ENCODE results near the gene DSCAML1.

DSCAML1 gene

DNA sequence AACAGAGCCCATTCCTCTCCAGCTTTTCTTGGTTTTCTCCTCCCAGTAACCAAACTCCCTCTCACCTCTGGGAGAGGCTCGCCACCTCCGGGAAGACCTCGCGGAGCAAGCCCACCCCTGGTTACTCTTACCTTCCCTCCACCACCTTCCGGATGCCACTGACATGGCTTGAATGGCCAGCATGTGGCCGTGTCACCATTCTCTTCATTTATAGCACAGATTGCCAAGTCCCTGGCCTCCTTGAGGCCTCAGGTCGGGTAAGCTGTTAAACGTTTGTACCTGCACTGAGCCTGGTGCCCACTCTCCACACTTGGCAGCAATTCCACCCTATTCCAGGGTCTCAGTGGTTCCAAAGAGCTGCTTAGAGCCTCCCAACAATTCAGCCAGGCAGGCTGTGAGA lies 35.5 kb upstream of the DSCAML1 start:
- no peak for FAIRE-seq

DNA sequence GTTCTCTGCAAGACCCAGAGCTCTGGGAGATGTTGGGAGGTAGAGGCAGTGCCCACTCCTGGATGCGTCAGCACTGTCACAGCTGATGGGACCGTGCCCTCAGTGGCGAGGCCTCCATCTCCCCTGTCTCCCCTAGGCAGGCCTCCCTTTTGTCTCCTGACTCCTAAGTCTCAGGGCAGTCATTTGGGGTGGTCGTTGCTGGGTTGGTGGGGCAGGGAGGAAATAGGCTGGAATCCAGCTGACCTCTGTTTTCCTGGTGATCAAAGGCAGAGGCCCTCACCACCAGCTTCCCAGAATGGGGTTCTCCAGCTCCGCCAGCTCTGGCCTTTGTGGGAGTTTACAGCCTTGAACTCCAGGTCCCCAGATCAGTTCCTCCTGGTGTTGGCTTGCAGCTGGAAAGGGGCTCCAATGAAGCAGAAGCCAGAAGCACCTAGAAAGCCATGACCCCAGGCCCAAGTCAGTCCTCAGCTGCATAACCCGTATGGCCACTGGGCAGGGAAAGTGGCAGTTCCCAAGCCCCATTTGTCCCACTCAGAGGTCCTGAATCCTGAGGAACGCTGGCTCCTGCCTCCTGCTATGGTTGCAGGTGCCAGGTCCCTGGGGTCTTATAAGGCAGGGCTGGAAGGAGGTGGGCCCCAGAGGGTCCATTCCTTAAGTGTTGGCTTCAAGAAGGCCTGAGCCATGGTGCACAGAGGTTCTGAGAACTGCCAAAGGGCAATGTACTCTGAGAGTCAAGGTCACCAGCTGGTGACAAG lies 34.8 kb upstream of the DSCAML1 start:
- FAIRE-seq, result no peak

DNA sequence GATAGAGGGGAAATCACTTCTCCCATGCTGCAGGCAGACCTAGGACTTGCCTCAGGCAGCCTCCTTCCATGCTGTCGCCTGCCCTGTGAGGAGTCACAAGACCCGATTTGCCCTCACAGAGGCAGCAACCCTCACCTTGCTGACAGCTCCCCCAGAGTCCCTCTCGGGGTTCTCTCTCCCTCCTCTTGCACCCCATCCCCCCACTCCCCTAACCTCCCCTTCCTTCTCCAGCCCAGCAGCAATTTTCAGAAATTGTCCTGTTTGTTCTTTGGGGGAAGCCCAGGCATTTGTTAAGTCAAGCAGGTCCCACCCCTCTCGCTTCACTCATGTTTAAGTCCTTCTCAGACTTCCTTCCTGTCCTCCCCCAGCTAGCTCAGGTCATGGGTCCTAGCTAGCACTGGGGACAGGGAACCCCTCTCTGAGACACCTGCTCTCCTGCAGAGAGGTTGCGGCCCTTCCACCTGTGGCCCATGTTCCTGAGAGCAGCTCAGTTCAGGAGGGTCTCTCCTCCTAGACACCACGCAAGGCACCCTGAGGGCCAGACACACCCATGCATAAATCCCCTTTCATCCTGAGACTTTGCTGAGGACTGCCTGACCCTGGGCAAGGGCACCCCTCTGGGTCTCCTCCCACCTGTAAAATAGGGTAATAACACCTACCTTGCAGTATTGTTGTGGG lies 33.8 kb upstream of the DSCAML1 start:
- FAIRE-seq, result no peak

DNA sequence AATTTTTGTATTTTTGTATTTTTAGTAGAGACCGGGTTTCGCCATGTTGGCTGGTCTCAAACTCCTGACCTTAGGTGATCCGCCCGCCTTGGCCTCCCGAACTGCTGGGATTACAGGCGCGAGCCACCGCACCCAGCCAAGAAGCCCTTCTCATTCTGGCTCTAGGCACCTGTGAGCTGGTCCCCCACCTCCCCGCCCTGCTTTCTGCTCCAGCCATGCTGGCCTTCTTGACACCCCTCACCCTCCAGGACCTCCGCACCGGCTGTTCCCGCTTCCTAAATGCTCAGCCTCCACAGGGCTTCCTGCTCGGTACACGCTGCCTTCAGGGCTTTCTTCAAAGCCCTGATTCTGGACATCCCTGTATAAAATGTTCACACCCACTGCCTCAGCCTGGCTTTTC lies 33.1 kb upstream of the DSCAML1 start:
- FAIRE-seq, result no peak

DNA sequence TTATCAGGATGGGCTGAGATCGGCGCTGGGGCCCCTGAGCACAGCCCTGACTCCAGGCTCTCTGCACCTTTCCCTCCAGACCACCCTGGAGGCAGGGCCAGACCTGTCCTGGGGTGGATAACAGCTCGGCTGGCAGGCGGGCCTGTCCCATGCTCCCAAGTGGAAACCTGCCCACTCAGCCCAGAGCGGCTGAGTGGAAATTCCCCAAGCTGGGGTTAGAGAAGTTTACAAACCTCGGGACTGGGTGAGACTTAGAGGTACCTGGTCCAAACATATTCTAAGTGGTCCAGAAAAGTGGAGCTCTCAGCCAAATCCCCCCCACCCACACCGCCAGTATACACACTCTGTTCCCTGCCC lies 32.3 kb upstream of the DSCAML1 start:
- no peak for FAIRE-seq

DNA sequence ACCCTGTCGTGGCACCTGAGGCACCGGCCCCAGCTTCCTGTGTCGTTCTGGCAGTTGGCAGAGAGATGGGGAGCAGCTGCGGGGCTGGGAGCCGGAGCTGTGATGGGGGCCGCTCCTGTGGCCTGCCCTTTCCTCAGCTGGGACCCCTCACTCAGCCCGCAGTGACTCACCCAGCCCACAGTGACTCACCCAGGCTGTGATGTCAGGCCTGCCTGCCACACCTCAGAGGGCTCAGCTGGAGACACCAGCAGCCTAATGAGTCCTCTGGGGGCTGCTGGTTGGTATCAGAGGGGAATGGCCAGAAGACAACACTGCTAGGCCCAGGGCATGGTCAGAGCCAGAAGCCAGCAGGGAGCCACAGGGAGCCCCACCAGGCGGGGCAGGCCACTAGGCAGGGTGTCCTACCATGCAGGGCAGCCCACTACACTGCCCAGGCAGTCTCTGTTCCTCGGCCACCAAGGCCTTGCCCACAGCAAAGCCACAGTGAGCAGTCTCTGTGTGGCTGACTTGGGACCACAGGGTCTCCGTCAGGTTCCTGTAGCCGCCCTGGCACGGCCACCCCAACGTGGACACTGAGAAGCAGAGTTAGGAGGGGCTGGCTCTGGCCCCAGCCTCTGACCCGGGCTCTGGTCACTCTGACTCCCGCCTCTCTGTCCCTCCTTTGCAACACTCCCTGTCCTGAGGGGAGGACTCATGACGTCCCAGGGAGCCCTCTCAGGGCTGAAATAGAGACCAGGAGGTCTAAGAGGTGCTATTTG lies 31.8 kb upstream of the DSCAML1 start:
- no peak for FAIRE-seq

DNA sequence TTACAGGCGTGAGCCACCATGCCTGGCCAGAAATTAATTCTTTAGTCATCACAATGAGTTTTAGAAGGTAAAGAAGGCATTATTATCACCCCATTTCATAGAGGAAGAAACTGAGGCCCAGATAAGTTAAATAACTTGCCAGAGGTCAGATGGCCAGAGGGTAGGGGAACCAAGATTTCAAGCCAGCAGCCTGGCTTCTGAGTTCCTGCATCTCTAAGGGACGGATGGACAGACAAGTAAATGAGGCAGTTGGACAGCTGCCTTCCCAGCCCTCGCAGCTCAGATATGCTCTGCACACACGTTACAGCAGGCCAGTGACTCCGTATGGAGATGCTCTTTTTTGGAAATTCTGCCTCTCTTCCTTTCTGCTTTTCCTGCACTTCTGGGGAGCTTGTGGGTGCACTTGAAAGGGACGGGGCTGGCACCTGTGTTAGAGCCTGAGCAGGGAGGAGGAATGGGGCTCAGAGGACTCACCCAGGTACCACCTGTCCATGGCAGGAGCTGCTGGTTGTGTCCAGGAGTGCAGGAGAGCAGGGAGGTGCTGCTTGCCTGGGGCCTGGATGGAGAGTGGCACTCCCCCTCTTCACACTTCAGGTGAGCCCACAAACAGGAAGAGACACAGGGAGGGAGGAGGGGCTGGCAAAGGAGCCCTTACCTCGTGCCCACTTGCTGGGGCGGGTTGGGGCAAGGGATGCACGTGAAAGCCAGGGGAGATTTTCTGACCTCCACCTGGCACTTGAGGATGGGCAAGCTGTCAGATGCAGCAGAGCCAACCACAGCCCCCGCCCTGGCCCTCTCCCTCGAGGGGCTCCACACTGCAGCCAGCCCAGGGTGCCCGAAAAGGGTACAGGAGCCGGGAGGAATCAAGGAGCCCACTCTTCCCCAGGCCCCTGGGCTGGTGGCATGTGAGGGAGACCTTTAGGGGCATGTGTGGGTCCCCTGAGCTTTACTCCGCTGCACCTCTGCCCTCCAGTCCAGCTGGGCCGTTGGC lies 30.8 kb upstream of the DSCAML1 start:
- no peak for FAIRE-seq

DNA sequence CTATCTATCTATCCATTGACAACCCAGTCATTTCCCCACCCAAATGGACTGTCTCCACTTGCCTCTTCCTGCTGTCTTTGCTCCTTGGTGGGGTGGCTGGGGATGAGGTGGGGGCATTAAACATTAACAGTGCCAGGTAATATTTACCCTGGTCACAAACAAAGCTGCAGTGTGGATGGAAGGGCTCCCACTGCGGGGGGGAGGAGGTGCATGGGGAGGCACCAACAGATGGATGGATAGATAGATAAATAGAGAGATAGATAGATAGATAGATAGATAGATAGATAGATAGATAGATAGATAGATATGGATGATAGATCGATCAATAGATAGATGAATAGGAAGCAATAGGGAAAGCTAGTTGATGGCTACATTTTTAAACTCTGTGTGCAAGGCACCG lies 29.8 kb upstream of the DSCAML1 start:
- no peak for FAIRE-seq

DNA sequence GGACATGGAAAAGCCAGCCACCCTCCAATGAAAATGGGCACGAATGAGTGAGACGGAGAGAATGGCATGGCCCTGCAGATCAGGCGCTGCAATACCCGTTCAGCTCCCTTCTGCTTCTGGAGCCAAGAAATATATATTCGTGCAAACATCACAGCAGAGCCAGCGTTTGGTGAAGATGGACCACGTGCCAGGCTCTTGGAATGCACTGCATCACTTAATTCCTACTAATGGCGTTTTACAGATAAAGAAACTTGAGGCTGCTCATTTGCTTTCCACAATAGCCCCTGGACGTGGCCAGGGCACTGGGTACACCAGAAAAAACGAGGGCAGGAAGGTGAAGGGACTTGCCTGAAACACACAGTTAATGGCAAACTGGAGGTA lies 29.2 kb upstream of the DSCAML1 start:
- FAIRE-seq, result no peak

DNA sequence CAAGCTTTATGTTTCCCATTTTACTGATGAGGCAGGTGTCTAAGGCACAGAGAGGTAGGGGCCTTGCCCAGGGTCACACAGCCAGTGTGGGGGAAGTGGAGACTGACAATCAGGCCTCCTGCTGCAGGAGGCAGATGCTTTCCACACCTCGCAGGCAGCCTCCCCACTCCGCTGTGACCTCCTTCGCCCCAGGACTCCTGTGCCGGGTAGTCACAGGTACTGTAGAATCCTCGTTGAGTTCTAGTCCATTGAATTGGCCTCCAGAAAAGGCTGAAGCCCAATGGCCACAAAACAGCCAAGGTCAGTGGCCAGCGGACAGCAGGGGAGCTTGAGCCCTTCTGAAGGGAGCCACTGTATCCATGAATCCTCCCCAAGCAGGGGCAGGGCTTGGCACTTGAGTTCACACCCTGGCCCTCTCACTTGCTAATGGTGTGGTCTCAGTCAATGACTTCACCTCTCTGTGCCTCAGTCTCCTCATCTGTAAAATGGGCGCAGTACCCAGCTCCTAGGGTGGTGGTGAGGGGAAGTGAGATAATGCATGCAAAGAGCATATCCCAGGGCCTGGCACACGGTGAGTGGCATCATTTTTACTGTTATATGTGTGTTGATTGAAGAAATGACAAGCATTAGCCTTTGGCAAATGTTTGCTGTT lies 28.6 kb upstream of the DSCAML1 start:
- no peak for FAIRE-seq

DNA sequence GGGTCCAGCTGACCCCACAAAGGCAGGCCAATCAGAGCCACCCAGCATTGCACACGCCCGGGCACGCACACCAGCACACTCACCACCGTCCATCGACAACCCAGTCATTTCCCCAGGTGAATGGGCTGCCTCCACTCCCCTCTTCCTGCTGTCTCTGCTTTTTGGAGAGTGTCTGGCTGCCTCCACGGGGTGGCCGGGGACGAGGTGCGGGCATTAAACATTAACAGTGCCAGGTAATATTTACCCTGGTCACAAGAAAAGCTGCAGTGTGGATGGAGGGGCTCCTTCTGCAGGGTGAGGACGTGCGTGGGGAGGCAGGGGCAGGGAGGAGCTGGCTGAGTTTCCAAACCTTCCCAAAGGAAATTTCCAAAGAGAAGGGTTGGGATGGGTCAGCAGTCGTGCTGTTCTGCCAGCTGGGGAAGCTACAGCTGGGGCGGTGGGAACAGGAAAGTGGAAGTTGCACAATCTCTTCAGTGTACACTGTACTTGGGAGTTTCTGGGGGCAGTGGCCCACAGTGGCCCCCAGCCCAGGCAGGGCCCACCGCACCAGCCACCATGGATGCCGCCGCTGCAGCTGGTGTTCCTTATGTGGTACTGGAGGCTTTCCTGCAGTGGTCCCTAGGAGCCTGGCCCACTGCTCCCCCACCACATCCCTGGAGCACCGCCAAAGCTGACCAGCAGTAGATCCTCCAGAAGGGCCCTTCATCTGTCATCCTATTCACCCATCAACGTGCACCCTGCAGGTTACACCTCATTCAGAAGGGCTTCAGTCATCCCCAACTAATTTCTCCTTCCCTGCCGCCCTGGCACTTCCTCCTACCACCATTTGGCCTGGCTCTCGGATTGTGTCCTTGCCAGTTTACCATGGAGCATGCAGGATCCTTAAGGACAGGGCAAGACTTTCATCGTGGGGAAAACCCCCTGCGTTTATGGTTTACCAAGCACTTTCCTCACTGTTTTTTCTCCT lies 27.8 kb upstream of the DSCAML1 start, which contains the start of gene FXYD2:
Gene FXYD2 (minus strand): TSS at position 174 of the 967 bp plus-strand sequence. CDS start 66 bp downstream, at position 108.
- FAIRE-seq, result no peak

DNA sequence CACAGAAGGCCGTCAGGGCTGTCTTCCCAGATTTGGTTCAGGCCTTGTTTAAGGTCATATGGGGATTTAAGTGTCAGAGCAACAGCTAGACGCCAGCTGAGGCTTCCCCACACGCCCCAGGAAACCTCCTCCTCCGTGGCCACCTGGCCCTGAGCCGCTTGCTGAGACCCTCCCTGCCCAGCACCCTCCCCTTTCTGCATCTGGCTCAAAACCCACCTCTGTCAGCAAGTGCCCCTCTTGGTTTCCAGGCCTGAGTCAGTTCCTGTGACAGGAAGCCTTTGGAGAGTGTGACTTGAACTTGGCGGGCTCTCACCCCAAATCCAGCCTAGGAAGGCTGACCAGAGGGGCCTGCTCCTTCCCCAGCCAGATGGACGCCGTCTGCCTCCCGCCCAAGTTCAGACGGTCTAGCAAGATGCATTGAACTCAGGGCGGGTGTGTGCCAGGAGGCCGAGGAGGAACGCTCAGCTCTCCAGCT lies 27.0 kb upstream of the DSCAML1 start:
- no peak for FAIRE-seq

DNA sequence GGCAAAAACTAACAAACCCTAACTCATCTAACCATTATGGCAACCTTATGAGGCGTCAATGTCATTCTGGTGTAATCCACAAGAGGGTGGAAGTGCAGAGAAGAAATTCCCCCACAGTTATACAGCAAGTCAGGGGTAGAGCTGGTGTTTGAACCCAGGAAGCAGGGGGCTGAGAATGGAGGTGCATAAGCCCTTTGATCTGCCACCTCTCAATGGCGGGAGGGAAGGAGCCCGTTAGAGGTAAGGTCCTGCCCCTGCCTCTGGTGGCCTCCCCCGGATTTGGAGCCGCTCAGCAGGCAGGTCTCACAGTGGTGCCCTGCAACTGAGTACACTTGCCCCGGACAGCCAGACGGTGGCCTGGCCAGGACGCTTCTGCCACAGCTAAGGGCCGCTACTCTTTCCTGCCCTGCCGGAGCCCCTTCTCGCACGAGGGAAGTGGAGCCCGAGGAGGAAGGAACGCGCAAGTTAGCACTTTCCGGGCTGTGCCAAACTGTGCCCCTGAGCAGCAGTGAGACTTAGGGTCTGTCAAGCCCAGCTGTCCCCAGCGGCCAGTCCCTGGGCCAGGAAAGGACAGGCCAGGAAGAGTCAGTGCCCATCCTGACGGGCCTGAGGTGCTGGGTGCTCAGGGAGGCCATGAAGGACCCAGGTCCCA lies 26.4 kb upstream of the DSCAML1 start:
- no peak for FAIRE-seq

DNA sequence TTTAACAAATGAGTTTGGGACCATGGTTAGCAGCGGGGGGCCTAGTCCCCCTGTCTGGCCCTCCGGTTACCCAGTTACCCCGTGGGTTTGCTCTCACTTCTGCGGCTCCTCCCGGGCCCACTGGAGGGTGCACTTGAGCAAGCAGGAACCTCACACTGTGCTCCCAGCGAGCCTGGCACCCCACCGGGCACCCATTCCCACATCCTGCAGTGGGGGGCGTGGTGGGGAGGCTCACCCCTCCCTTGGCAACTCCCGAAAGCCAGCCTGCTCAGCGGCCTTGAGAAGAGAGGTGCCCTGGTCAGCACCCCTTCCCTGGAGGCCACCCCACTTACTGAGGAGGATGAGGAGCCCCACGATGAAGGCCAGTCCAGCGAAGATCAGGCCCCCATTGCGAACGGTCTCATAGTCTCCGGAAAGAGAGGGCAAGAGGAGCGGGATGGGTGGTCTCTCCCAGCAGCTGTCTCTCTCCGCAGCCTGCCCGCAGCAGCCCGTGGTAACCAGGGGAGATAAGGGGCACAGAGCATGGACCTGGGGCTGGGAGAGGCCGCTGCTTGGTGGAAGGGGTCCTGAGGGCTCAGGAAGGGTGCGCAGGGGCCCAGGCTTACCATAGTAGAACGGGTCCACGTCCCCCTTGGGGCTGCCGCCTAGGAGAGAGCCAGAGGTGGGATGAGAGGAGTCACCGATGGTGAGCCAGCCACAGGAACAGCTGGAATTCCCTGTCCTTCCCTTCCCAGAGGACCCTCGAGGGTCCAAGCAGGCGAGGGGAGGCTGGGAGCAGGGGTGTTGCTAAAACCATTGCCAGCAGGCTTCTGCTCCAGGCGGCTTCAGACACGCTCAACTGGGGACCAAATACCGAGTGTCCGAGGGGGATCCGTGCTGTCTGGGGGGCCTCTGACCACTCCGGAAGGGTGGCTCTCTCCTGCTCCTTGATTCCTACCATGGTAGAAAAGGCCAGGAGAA lies 25.3 kb upstream of the DSCAML1 start:
- FAIRE-seq, result no peak

DNA sequence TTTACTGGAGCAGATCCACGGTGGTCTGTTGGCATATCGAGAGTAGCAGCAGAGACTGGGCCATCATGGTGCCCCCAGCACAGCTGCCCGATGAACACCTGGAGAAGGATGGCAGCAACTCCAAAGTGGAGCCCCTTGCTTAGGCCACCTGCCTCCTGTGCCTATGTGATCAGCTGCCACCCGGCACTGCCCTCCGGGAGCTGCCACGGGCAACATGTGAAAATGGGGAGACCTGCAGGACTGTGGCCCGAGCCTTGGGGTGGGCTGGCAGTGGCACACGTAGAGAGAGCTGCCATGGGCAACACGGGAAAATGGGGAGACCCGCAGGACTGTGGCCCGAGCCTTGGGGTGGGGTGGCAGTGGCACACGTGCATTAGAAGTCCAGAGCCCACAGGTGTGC lies 24.4 kb upstream of the DSCAML1 start:
- no peak for FAIRE-seq

DNA sequence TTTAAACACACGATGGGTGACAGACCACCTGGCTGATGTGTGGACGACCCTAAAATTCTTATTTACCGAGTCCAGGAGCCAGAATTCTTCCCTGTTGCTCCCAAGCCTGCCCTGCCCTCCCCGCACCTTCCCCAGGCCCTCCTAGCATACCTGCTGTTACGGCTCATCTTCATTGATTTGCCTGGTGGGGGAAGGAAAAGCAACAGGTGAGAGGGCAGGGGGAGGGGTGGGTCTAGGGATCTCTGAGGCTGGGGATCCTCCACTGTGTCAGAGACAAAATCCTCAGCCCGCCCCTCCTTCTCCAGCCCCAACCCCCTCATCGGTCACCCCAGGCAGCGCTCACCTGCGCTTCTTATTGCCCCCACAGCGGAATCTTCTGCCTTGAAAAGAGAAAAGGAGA lies 23.5 kb upstream of the DSCAML1 start:
- no peak for FAIRE-seq

DNA sequence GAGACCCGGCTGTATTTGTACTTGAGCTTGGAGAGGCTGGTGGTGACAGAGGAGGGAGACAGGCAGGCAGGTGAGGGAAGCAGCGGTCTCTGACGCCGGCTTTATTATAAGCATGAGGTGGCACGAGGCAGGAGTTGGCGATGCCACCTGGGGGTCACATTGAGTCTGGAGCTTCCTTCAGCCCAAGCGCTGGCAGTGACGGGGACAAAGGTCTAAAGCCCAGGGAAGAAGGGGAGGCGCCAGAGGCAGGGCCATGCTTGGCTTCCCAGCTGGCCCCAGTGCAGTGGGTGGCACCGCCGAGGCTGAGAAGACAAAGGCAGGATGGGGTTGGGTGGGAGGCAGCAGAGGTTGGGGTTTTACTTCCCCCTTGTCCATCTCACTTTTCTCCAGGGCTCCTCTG lies 23.1 kb upstream of the DSCAML1 start:
- FAIRE-seq, result no peak

DNA sequence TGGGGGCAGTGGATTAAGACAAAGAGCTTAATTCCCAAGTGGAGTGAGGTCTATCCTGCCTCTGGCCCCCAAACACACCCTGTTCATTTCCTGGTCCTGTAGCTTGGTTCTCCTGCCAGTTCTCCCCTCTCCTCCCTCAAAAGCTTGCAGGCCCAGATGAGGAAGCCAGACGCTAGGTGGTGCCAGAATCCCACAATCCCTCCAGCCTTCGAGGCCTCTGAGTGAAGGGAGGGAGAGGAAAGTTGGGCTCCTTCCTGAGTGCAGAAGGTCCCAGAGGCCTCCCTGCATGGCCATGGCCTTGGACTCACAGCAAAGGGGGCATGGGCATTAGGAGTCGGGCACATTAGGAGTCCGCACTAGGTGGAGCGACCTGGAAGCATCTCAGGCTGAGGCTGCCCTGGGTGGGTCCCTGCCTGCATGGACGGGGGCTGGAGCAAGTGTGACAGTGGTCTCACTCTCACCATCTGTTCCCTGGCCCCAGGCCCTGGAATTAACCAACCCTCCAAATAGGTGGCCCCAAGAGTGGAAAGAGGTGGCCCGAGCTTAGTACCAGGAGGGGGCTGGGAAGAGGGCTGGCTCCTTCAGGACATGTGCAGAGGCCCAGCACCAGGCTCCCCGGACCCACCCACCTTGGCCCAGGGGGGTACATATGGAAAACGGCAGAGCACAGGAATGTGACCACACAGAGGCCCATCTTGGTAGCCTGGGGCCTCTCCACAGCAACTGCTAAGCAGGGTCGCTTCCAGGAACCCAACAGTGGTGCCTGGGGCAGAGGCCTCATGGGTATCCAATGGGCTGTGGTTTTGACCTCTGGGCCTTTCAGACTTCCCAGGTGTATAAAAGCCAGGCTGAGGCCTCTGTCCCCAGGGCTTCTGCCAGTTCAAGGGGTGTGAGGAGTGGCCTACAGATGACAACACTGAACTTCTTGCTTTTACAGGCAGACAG lies 22.4 kb upstream of the DSCAML1 start:
- FAIRE-seq, result no peak
